ENCODE data around the gene EPHA3.

The EPHA3 gene

DNA sequence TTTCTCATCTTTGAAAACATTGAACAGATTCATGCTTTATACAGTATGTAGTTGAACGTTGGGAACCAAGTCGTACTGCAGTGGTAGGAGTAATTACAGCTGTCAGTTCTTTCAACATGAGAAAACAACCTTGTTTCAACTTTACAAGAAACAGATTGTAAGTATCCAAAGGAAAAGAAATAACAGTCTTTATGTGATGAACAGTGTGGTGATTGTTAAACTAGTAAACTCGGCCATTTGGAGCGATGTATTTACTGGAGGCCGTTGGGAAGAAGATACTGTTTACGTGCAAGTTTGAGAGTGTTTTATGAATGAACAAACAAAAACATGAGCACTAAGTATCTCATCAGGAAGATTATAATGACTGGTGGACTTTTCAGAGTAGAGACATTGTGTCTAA, 48.4 kb downstream of the EPHA3 start:
- Histone ChIP-seq H3K9ac (ENCODE audit: low read depth, low read length) (no peak overlapping the region), H3K4me1 (ENCODE audit: control insufficient read depth, insufficient read depth, low read length) (no peaks in the 10 kb centered on the region), H3K36me3 (ENCODE audit: control insufficient read depth, insufficient read depth, low read length) (no peaks in the 10 kb centered on the region), H3K9me3 (ENCODE audit: control insufficient read depth, insufficient read depth, low read length) (no peaks in the 10 kb centered on the region), H3K27me3 (ENCODE audit: control insufficient read depth, insufficient read depth, low read length) (no peaks in the 10 kb centered on the region), H3K4me3 (ENCODE audit: low read depth, low read length) (no peak overlapping the region)

DNA sequence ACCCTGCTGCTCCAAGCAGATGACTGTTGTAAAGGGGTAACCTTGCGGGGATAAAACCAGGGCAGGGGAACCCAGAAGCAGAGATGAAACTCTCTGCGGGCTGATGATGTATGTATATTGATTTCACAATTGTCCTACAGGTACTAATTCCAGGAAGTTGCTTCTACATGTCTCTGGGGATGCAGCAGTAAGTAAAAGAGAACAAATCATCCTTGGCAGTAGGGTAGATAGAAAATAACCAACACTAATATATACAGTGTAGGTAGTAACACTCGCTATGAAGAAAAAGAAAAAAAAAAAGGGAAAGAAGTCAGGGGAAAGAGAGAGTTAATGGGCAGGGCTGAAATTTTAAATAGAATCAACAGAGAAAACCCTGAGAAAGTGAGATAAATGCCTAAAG, 50.2 kb downstream of the EPHA3 start:
- H3K9me3 ChIP-seq (ENCODE audit: control insufficient read depth, insufficient read depth, low read length) = no peaks in the 10 kb centered on the region
- H3K4me1 ChIP-seq (ENCODE audit: control insufficient read depth, insufficient read depth, low read length) = peaks cover 2% of the 10 kb centered on the region
- no peaks in the 10 kb centered on the region for H3K27me3 ChIP-seq (ENCODE audit: control insufficient read depth, insufficient read depth, low read length)
- no peak overlapping the region for H3K9ac ChIP-seq (ENCODE audit: low read depth, low read length)
- H3K36me3 ChIP-seq (ENCODE audit: control insufficient read depth, insufficient read depth, low read length) = no peaks in the 10 kb centered on the region
- no peak overlapping the region for H3K4me3 ChIP-seq (ENCODE audit: low read depth, low read length)

DNA sequence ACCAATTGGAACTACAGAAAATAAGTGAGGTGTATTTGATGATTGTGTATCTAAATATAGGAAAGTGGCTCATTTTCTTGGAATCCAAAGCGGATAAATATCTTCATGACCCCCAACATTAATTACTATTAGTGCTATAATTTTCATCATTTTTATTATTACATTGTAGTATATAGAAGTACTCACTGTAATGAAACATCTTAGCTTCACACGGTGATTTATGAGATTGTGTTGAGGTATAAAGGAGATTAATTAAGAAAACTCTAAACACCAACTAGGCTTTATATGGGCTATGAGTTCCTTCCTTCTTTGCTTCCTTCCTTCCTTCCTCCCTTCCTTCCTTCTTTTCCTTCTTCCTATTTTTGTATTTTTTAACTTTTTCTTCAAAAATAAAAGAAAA, 52.2 kb downstream of the EPHA3 start:
- no peaks in the 10 kb centered on the region for H3K27me3 ChIP-seq (ENCODE audit: control insufficient read depth, insufficient read depth, low read length)
- H3K4me1 ChIP-seq (ENCODE audit: control insufficient read depth, insufficient read depth, low read length) = peaks cover 7% of the 10 kb centered on the region
- H3K9ac ChIP-seq (ENCODE audit: low read depth, low read length) = no peak overlapping the region
- H3K4me3 ChIP-seq (ENCODE audit: low read depth, low read length) = no peak overlapping the region
- H3K36me3 ChIP-seq (ENCODE audit: control insufficient read depth, insufficient read depth, low read length) = no peaks in the 10 kb centered on the region
- H3K9me3 ChIP-seq (ENCODE audit: control insufficient read depth, insufficient read depth, low read length) = no peaks in the 10 kb centered on the region

DNA sequence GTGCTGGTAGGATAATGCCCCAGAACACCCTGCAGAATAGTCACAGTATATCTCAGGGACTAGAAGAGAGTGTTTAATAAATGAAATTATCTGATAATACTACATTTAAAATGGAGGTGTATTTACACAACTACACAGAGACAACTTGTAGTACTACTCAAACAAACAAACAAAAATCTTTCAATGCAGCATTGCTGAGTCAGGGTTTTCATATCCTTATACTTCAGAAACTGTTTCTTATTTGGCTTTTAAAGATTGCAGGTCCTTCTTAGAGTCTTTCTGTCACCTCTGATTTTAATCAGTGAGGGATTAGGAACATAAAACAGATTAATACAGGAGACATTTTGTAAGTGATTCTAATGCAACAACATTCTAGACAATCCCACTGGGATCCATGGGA, 57.4 kb downstream of the EPHA3 start:
- no peaks in the 10 kb centered on the region for H3K36me3 ChIP-seq (ENCODE audit: control insufficient read depth, insufficient read depth, low read length)
- H3K27me3 ChIP-seq (ENCODE audit: control insufficient read depth, insufficient read depth, low read length) = no peaks in the 10 kb centered on the region
- no peak overlapping the region for H3K9ac ChIP-seq (ENCODE audit: low read depth, low read length)
- no peak overlapping the region for H3K4me3 ChIP-seq (ENCODE audit: low read depth, low read length)
- H3K9me3 ChIP-seq (ENCODE audit: control insufficient read depth, insufficient read depth, low read length) = no peaks in the 10 kb centered on the region
- peaks cover 15% of the 10 kb centered on the region for H3K4me1 ChIP-seq (ENCODE audit: control insufficient read depth, insufficient read depth, low read length)

DNA sequence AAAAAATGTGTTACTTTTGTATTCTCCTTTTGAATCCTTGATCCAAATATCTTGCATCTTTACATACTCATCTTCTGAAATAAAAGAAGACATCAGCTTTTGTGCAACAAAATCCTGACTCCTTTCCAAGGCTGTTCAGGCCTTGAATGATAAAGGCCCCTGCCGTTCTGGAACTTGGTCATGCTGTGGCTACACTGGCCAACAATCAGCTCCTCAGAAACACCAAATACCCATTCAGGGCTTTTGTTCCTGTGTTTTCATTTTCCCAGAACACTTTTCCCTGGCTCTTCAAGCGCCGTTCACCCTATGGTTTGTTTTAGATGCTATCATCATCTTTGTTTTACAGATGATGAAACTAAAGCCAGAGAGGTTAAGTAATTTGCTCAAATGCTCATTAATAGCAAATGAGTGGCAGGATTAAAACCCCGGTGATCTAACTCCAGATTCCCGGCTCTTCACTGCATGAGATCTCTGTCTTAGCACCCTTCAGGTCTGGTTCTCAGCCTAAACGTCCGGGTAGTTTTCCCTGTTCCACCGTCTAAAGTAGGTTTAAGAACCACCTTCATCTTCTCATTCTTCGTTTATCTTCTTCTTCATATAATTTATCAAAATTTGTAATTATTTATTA, 58.3 kb downstream of the EPHA3 start:
- no peak overlapping the region for H3K4me3 ChIP-seq (ENCODE audit: low read depth, low read length)
- no peaks in the 10 kb centered on the region for H3K27me3 ChIP-seq (ENCODE audit: control insufficient read depth, insufficient read depth, low read length)
- no peaks in the 10 kb centered on the region for H3K9me3 ChIP-seq (ENCODE audit: control insufficient read depth, insufficient read depth, low read length)
- no peak overlapping the region for H3K9ac ChIP-seq (ENCODE audit: low read depth, low read length)
- no peaks in the 10 kb centered on the region for H3K36me3 ChIP-seq (ENCODE audit: control insufficient read depth, insufficient read depth, low read length)
- peaks cover 15% of the 10 kb centered on the region for H3K4me1 ChIP-seq (ENCODE audit: control insufficient read depth, insufficient read depth, low read length)

DNA sequence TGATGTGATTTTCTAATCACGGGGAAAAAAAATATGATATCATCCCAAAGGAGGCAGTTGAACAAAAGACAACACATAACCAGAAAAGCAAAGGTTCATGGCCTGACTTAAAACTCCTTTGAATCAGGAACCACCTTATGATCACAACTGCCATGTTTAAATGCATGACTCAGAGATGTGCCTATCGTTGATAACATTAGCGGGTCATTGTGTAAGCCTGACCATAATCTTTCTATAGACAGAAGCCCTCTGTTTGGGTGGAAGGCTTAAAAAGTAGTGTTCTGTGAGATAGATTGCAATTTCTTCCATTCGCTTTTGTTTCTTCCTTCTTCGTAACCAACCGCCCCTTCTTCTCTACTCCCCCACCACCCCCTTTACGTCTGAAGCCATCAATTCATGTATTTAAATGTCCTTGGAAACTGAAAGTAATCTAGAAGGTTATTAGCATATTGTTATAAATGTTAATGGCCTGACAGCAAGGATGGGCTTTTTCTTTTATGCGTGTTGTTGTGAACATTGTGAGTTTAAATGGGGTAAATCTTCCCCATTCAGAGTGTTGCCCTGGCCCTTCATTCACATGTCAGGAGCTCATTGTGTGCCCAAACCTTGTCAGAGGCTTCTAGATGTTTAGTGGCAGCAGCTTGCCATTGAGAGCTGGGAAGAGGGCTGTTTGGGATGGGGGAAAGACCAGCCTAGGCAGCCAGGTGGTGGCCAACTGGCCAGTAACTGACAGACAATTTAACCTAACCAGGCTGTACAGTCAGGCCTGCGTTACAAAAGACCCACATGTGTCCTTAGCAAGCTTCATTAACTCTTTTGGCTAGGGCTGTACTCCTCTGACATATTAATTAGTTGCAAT, 64.5 kb downstream of the EPHA3 start:
- H3K4me1 ChIP-seq (ENCODE audit: control insufficient read depth, insufficient read depth, low read length) = peaks cover 11% of the 10 kb centered on the region
- no peak overlapping the region for H3K4me3 ChIP-seq (ENCODE audit: low read depth, low read length)
- H3K27me3 ChIP-seq (ENCODE audit: control insufficient read depth, insufficient read depth, low read length) = no peaks in the 10 kb centered on the region
- H3K9me3 ChIP-seq (ENCODE audit: control insufficient read depth, insufficient read depth, low read length) = no peaks in the 10 kb centered on the region
- H3K9ac ChIP-seq (ENCODE audit: low read depth, low read length) = no peak overlapping the region
- H3K36me3 ChIP-seq (ENCODE audit: control insufficient read depth, insufficient read depth, low read length) = no peaks in the 10 kb centered on the region

DNA sequence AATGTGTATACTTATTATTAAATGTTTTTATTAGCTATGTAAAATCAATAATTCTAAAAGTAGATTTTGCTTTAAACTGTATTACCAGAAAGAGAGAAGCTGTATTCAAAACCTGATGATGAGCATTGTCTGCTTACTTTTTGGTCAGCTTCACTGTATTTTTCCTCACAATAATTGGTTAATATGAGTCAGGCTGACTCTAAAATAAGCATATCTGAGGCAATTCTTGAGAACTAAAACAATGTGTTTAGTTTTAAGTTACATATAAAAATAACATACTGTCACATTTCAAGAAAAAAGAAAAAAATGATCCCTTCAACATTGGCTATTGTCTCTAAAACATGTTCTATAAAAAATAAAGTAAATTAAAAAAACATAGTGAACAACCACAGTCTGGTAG, 66.1 kb downstream of the EPHA3 start:
- Histone ChIP-seq H3K4me3 (ENCODE audit: low read depth, low read length) (no peak overlapping the region), H3K27me3 (ENCODE audit: control insufficient read depth, insufficient read depth, low read length) (no peaks in the 10 kb centered on the region), H3K36me3 (ENCODE audit: control insufficient read depth, insufficient read depth, low read length) (no peaks in the 10 kb centered on the region), H3K4me1 (ENCODE audit: control insufficient read depth, insufficient read depth, low read length) (peaks cover 11% of the 10 kb centered on the region), H3K9ac (ENCODE audit: low read depth, low read length) (no peak overlapping the region), H3K9me3 (ENCODE audit: control insufficient read depth, insufficient read depth, low read length) (no peaks in the 10 kb centered on the region)

DNA sequence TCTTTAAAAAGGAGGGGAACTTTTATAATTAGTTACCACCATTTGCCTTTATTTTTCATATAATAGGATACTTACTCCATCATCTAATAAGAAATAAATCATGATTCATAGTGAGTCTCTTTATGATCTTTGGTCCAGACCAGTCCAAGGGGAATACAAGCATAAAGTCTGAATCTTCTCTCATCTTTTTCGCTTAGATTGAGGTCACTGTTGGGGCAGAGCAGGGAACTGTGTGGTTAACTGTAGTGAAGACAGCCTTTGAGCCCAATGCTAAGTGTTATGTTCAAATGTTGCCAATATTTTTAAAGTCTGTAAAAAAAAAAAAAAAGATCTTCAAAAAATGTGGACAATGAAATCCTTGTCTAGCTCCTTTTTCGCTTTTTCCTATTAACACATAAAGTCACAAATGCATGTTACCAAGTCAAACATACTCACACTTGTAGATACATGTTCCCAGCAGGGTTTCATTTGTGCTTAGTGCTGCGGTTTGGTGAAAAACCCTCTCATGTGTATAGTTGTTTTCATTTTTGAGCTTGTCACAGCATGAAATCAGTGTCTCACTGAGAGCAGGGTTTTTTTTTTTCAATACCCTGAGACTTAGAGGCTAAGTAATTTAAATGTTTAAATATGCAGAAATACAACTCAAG, 72.1 kb downstream of the EPHA3 start:
- Histone ChIP-seq H3K4me3 (ENCODE audit: low read depth, low read length) (no peak overlapping the region), H3K9me3 (ENCODE audit: control insufficient read depth, insufficient read depth, low read length) (no peaks in the 10 kb centered on the region), H3K4me1 (ENCODE audit: control insufficient read depth, insufficient read depth, low read length) (peaks cover 16% of the 10 kb centered on the region), H3K36me3 (ENCODE audit: control insufficient read depth, insufficient read depth, low read length) (no peaks in the 10 kb centered on the region), H3K27me3 (ENCODE audit: control insufficient read depth, insufficient read depth, low read length) (no peaks in the 10 kb centered on the region), H3K9ac (ENCODE audit: low read depth, low read length) (no peak overlapping the region)

DNA sequence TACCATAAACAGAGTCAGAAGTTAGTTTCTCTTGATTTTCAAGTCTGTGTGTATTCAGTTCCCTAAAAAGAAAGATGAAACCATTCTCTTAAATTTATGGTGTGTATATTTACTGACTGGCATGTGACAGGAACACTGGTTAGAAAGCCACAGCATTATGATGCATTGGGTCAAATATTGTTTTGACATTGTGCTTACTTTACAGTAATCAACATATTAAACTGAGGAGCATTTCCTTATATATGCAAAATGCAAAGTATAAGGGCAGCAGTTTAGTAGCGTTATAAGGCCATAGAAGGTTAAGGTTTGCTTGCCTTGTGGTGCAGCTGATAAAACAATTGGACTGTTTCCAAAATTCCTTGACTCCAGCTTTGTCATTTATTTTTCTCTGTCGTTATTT, 72.9 kb downstream of the EPHA3 start:
- Histone ChIP-seq H3K9ac (ENCODE audit: low read depth, low read length) (no peak overlapping the region), H3K4me1 (ENCODE audit: control insufficient read depth, insufficient read depth, low read length) (peaks cover 20% of the 10 kb centered on the region), H3K36me3 (ENCODE audit: control insufficient read depth, insufficient read depth, low read length) (no peaks in the 10 kb centered on the region), H3K9me3 (ENCODE audit: control insufficient read depth, insufficient read depth, low read length) (no peaks in the 10 kb centered on the region), H3K27me3 (ENCODE audit: control insufficient read depth, insufficient read depth, low read length) (no peaks in the 10 kb centered on the region), H3K4me3 (ENCODE audit: low read depth, low read length) (no peak overlapping the region)

DNA sequence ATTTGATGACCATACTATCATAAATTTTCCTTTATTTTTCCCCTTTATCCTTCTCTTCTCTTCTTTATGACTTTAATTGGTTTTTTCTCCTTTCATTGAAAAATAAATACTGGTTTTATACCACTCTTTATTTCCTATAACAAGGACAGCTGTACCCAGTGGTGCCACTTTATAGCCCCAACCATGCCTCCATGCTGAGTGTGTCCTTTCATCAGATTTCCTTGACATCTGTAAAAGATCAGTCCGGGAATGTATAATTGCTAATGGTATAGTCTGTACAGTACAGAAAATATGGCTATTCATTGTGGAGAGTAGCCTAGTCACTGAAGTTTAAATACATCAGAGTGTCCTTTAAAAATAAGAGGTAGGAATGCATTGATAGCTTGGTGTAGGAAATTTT, 74.6 kb downstream of the EPHA3 start:
- Histone ChIP-seq H3K9ac (ENCODE audit: low read depth, low read length) (no peak overlapping the region), H3K9me3 (ENCODE audit: control insufficient read depth, insufficient read depth, low read length) (no peaks in the 10 kb centered on the region), H3K4me3 (ENCODE audit: low read depth, low read length) (no peak overlapping the region), H3K27me3 (ENCODE audit: control insufficient read depth, insufficient read depth, low read length) (no peaks in the 10 kb centered on the region), H3K36me3 (ENCODE audit: control insufficient read depth, insufficient read depth, low read length) (no peaks in the 10 kb centered on the region), H3K4me1 (ENCODE audit: control insufficient read depth, insufficient read depth, low read length) (peaks cover 20% of the 10 kb centered on the region)

DNA sequence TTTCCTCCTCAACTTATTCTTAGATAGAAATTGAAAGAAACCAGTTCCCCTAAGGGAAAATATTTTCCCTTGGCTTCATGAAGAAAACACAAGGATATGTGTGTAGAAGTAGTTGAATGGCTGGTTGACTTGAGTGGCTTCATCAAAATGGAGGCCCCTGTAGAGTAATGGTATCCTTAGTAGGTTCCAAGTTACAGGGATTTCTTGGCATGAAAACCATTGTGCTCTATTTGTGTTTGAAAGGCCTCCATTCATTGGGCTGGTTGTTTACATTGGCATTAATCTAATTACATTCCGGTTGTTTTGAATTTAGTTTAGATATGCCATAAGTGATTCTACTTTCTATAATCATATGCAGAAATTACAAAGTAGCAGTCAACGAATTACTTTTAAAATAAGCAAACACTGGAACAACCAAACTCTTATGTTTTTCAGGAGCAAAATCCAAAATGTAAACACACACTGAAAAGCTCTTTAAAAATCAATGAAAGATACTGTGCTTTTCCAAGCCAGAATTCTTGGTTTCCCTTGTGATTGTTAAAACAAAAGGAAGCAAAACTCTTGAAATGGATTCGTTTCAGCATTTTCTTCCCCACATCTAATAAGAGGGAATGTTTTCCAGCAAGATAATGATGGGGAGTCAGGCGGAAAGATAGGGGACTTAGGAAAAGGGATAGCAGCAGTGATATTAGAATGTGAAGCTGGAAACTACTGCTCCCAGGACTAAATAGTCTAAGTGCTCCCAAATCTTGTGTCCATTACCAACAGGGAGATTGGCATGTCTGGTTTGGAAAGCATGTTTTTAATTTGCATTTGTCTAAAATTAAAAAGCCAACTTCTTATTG, 77.0 kb downstream of the EPHA3 start:
- Histone ChIP-seq H3K4me3 (ENCODE audit: low read depth, low read length) (no peak overlapping the region), H3K9me3 (ENCODE audit: control insufficient read depth, insufficient read depth, low read length) (no peaks in the 10 kb centered on the region), H3K4me1 (ENCODE audit: control insufficient read depth, insufficient read depth, low read length) (peaks cover 17% of the 10 kb centered on the region), H3K27me3 (ENCODE audit: control insufficient read depth, insufficient read depth, low read length) (no peaks in the 10 kb centered on the region), H3K36me3 (ENCODE audit: control insufficient read depth, insufficient read depth, low read length) (no peaks in the 10 kb centered on the region), H3K9ac (ENCODE audit: low read depth, low read length) (no peak overlapping the region)
